GM20000 (cell line): ENCODE data around the gene GALNS.
"Not testable (repeated sequence)": the region's sequence is repeated elsewhere in the genome, so short reads cannot be mapped to it uniquely, and the experiment has no call there.

Experiments
- DNase-seq: peaks from one replicate; pipeline ENCODE4 v3.0.0; 2012; ENCODE audit warnings: low spot score
- TF ChIP-seq, protein P1 (sequence below): IDR thresholded peaks from 2 replicates; pipeline ENCODE4 v1.5.1; 2012; ENCODE audit warnings: mild to moderate bottlenecking, control low read depth; ENCODE audit errors: extremely low read depth, missing control alignments

Gene GALNS

DNA sequence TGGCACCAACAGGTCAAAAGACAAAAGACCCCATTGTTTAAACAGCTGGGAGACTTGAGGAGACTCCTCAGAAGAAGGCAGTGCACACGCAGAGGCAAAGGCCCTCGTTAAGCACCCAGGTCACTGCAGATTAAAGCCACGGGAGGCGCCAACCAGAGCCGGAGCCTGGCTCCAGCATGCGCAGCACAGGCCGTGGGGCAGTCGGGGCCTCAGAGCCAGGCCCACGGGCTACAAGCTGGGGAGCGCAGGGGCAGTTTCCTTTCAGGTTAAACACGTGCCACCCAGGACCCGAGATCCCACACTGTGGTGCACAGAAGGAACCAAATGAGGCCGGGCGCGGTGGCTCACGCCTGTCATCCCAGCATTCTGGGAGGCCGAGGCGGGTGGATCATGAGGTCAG is 80.9 kb downstream of the GALNS start:
- no peak for DNase-seq
- TF ChIP-seq, protein P1, sequence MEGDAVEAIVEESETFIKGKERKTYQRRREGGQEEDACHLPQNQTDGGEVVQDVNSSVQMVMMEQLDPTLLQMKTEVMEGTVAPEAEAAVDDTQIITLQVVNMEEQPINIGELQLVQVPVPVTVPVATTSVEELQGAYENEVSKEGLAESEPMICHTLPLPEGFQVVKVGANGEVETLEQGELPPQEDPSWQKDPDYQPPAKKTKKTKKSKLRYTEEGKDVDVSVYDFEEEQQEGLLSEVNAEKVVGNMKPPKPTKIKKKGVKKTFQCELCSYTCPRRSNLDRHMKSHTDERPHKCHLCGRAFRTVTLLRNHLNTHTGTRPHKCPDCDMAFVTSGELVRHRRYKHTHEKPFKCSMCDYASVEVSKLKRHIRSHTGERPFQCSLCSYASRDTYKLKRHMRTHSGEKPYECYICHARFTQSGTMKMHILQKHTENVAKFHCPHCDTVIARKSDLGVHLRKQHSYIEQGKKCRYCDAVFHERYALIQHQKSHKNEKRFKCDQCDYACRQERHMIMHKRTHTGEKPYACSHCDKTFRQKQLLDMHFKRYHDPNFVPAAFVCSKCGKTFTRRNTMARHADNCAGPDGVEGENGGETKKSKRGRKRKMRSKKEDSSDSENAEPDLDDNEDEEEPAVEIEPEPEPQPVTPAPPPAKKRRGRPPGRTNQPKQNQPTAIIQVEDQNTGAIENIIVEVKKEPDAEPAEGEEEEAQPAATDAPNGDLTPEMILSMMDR, result no peak

DNA sequence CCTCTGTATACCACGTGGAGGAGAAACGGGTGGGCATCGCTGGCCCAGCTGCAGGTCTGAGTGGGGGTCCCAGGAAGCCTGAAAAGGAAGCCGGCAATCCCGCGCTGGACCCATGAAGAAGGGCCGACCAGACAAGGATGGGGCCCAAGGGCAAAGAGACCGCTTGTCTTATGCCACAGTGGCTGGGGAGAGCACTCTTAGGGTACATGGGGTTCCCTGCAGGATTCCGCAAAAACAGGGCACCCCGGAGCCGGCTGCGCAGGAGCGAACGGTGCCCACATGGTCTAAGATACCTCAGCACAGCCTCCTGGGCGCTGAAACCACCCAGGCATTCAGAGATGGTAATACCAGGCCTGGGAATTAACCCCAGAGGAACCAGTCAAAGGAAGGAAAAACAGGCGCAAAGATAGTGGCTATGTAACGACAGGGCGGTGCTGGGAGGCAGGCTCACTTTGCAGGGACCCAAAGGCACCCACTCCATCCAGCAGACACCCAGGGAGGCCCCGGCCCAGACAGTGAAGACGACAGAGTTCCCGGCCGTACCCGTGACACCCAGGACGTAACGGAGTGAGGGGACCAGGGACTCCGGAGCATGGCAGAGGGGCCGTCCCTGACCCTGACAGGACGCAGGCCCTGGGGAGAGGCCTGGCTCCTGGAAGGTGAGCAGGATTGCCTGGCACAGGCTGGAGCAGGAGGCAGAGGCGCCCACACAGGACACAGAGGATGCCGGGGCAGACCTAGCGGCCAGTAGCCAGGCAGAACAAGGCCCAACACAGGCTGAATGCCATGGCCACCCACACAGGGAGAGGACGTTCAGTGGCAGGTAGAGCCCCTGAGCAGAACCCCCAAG is 82.0 kb downstream of the GALNS start:
- TF ChIP-seq, protein P1, result no peak
- no peak for DNase-seq

DNA sequence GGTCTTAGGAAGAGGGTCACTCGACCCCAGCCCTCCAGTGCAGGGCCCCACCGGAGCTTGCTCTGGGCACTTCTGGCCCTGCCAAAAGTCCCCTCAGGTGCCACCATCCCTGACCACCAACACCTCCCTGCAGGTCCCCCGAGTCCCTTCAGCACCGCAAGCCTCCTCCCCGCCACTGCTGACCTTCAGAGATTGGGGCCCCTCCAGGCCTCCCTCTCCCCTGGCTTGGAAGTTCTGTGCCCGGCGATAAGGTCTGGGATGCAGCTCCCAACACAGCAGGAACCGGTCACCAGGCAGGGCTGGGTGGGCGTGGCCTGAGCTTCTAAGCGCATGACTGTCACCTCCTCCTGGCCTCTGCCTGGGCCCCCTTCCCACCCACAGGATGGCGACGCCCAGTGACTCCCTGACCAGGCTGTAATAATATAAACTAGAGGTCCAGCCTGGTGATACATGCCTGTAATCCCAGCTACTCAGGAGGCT is 82.9 kb downstream of the GALNS start:
- TF ChIP-seq, protein P1, result no peak
- no peak for DNase-seq

DNA sequence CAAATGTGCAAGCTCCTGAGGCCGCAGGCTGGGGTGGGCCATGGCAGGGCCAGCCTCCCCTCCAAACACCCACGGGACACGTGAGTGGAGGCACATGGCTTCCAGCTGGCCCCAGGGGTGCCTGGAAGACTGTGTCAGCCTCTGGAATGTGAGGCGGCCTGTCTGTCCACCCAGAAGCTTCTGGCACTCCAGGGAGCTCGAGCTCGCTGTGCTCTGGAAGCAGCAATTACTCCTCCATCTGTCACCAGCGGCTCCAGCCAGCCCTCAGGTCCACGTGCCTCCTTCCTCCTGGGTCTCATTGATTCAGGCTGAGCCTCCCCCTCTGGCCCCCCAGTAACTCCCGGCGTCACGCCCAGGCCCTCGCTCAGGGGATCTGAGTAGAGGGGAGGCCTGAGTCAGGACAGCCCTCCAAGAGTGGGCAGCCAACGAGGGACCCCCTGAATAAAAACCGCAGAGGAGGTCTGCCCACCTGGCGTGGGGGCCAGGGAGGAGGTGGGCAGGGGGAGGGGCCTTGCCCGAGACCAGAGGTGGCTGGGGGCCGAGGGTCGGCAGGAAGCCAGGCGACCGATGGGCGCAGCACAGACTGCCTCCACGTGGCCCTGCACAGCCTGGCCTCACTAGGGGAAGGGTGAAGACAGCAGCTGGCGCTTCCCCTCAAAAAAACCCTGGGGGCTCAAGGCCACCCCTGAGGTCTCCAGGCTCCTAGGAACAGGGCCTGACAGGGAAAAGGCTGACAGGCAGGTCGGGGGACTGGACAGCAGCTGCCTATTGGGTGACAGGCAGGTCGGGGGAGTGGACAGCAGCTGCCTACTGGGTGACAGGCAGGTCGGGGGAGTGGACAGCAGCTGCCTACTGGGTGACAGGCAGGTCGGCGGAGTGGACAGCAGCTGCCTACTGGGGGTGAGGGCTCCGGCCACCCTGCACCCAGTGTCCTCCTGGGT is 83.6 kb downstream of the GALNS start:
- no peak for DNase-seq
- TF ChIP-seq, protein P1, result no peak

DNA sequence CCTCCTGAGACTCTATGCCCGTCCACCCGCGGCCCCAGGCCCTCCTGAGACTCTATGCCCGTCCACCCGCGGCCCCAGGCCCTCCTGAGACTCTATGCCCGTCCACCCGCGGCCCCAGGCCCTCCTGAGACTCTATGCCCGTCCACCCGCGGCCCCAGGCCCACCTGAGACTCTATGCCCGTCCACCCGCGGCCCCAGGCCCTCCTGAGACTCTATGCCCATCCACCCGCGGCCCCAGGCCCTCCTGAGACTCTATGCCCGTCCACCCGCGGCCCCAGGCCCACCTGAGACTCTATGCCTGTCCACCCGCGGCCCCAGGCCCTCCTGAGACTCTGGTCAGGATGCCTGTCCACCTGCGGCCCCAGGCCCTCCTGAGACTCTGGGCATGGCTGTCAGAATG is 85.0 kb downstream of the GALNS start:
- not testable (repeated sequence) for DNase-seq

DNA sequence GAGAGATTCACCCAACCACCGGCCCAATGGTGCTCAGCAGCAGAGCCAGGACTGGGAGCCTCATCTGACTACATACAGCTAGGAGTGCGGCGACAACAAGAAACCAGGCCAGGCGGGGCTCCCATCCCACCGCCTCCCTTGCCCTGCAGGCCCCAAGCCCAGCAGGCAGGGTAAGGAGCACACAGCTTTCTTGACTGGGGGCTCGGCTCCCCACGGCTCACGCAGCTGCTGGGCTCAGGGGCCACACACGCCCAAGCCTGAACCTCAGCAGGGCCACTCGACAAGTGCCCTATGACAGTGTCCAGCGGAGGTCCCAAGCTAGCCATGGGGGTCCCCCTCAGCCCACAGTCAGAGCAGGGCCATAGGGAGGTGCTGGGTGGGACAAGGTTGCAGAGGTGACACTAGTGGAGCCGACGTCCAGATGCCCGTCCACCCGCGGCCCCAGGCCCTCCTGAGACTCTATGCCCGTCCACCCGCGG is 85.4 kb downstream of the GALNS start:
- DNase-seq, result no peak
- TF ChIP-seq, protein P1, result no peak

DNA sequence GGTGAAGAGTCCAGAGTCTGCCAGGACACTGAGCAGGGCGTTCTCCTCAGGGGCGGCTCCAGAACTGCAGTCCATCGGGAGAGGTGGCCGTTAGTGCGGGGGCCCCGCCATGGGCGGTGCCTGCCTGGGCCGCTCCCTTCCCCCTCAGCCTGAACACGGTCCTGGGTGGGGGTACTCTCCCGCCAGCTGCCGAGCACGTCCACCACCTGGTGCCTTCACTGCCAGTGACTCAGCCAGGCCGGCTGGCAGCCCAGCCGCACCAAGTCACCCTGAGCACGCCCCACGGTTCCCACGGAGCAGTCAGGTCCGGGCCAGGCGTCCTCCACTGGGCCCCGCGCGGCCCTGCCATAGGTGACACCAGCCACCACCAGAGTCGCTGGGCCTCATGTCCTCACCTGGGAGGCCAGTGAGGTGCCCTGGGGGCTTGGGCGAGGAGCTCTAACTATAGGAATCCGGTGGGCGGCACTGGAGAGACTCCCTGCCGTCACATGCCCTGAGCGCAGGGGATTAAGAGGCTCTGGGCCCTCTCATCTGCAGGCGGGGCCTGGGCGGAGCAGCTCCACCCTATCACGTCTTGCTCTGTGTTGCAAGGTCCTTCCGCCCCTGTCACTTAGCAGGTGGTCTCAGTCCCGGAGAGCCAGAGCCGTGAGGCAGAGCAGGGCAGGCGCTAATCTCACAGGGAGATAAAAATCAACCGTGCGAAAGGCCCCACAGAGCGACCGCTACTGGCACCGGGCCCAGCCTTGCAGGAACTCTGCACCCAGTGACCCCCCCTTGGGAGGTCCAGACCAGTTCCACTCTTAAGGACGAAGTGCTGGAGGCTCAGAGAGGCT is 86.1 kb downstream of the GALNS start:
- peak; percentile 78 for DNase-seq
- TF ChIP-seq, protein P1, result no peak
